Lower lobe of right lung (tissue), 2 donors: ENCODE measurements around the gene PRCD. TPM values are rescaled to one million over a fixed set of nuclear protein-coding genes. Genes with fewer than 3 reads are reported as not detected.
A peak's percentile ranks its signal among the peaks of the same experiment; 100 is the strongest.

ENCODE experiments used
- ATAC-seq, 2 donors: fragments of 200-7000 bp; cut with Tn5 transposase; one replicate each; pipeline ENCODE4 v1.9.1; 2020 to 2022; ENCODE audit warnings: mild to moderate bottlenecking in 2 of 2, moderate library complexity in 2 of 2
- DNase-seq: peaks from one replicate; pipeline ENCODE4 v3.0.0-alpha.2; 2020
- H3K27ac ChIP-seq: fragments of 200-600 bp; one replicate; pipeline ENCODE4 v1.8.0; 2022
- H3K27me3 ChIP-seq: fragments of 200-600 bp; one replicate; pipeline ENCODE4 v1.8.0; 2022; ENCODE audit warnings: low read depth
- H3K36me3 ChIP-seq: fragments of 200-600 bp; one replicate; pipeline ENCODE4 v1.8.0; 2022; ENCODE audit warnings: mild to moderate bottlenecking
- H3K4me1 ChIP-seq: fragments of 200-600 bp; one replicate; pipeline ENCODE4 v1.8.0; 2022
- H3K4me3 ChIP-seq: fragments of 200-600 bp; one replicate; pipeline ENCODE4 v1.8.0; 2022; ENCODE audit warnings: mild to moderate bottlenecking
- H3K9me3 ChIP-seq: fragments of 200-600 bp; one replicate; pipeline ENCODE4 v1.8.0; 2022
- CTCF ChIP-seq: fragments of 200-600 bp; IDR thresholded peaks from one replicate; pipeline ENCODE4 v1.8.0; 2022; ENCODE audit warnings: antibody characterized with exemption, mild to moderate bottlenecking
- intact Hi-C: fragments of 100-400 bp; cut with DNase I; formaldehyde crosslinking; loops from one replicate; pipeline ENCODE4 v1.11.0; 2022
- total RNA-seq: library from RNA; stranded (reverse); fragmentation: NEBNext Ultra II Directional; extraction: Animal tissue kit (Norgen Biotek cat#: 25700); gene quantifications from one replicate; pipeline ENCODE4 v1.2.1, GENCODE V29; 2021
- donor health status: DM: no; HTN: yes; CAD: no; lungs with severe emphysema.

PRCD gene
- total RNA-seq, 1 donor from 2014 or later: 8.2 TPM

GRCh38 chr17:76565728-76566612 lies 26.1 kb downstream of the PRCD start:
- ATAC-seq (no peak), DNase-seq (no peak)
- peaks cover 39% of the 10 kb centered on the region for H3K36me3 ChIP-seq
- no peak overlapping the region for H3K4me3 ChIP-seq
- no peak overlapping the region for H3K27ac ChIP-seq
- intact Hi-C loops: no loop called here
- no peaks in the 10 kb centered on the region for H3K9me3 ChIP-seq
- H3K27me3 ChIP-seq: no peaks in the 10 kb centered on the region
- no peak for TF ChIP-seq CTCF
- peaks cover 36% of the 10 kb centered on the region for H3K4me1 ChIP-seq

GRCh38 chr17:76566613-76566943 lies 26.7 kb downstream of the PRCD start:
- no peaks in the 10 kb centered on the region for H3K9me3 ChIP-seq
- H3K4me3 ChIP-seq: no peak overlapping the region
- peaks cover 33% of the 10 kb centered on the region for H3K36me3 ChIP-seq
- peaks cover 30% of the 10 kb centered on the region for H3K4me1 ChIP-seq
- DNase-seq (no peak), ATAC-seq (no peak)
- H3K27me3 ChIP-seq: no peaks in the 10 kb centered on the region
- intact Hi-C loops: no loop called here
- no peak overlapping the region for H3K27ac ChIP-seq
- TF ChIP-seq CTCF: no peak

GRCh38 chr17:76566988-76567431 lies 27.2 kb downstream of the PRCD start:
- Histone ChIP-seq H3K36me3 (peaks cover 33% of the 10 kb centered on the region), H3K27me3 (no peaks in the 10 kb centered on the region), H3K4me1 (peaks cover 25% of the 10 kb centered on the region), H3K9me3 (no peaks in the 10 kb centered on the region), H3K4me3 (no peak overlapping the region), H3K27ac (peak overlapping the region; percentile 2)
- intact Hi-C loops: no loop called here
- DNase-seq (no peak), ATAC-seq (peak in 1 of 2 donors; percentile 1)
- TF ChIP-seq CTCF: no peak

- Histone ChIP-seq H3K4me1 (peaks cover 19% of the 10 kb centered on the region), H3K36me3 (peaks cover 29% of the 10 kb centered on the region), H3K27me3 (no peaks in the 10 kb centered on the region), H3K9me3 (no peaks in the 10 kb centered on the region), H3K4me3 (no peak overlapping the region), H3K27ac (no peak overlapping the region)
- intact Hi-C loops: no loop called here
- TF ChIP-seq CTCF: no peak
- ATAC-seq (peak; percentile 67 to 74), DNase-seq (peak; percentile 74)
Observed at GRCh38 chr17:76567634-76568432, 28.0 kb downstream of the PRCD start.

GRCh38 chr17:76568811-76569221 lies 29.0 kb downstream of the PRCD start:
- no peak for ATAC-seq
- H3K27ac ChIP-seq: no peak overlapping the region

More at GRCh38 chr17:76568811-76569221, 29.0 kb downstream of the PRCD start:
- Histone ChIP-seq H3K9me3 (no peaks in the 10 kb centered on the region), H3K36me3 (peaks cover 22% of the 10 kb centered on the region), H3K4me1 (peaks cover 18% of the 10 kb centered on the region), H3K27me3 (no peaks in the 10 kb centered on the region), H3K4me3 (no peak overlapping the region)
- DNase-seq: no peak
- TF ChIP-seq CTCF: no peak
- intact Hi-C loops: no loop called here
